Activated naive CD4-positive, alpha-beta T cell treated with anti-CD3 and anti-CD28 coated beads, Interleukin-2, amount 50 U/mL, for 24 hours (primary cell): ENCODE measurements around the gene QRFP.

Source experiments
- H3K27ac Mint-ChIP-seq: one replicate; pipeline ENCODE4 v1.8.0; 2021; ENCODE audit warnings: mild to moderate bottlenecking, mixed read lengths
- H3K27me3 Mint-ChIP-seq: one replicate; pipeline ENCODE4 v1.8.0; 2021; ENCODE audit warnings: mixed read lengths
- H3K36me3 Mint-ChIP-seq: one replicate; pipeline ENCODE4 v1.8.0; 2021; ENCODE audit warnings: mixed read lengths
- H3K4me1 Mint-ChIP-seq: one replicate; pipeline ENCODE4 v1.8.0; 2021; ENCODE audit warnings: mixed read lengths
- H3K4me3 Mint-ChIP-seq: one replicate; pipeline ENCODE4 v1.8.0; 2021; ENCODE audit warnings: mild to moderate bottlenecking, mixed read lengths
- H3K9me3 Mint-ChIP-seq: one replicate; pipeline ENCODE4 v1.8.0; 2021; ENCODE audit warnings: mixed read lengths

QRFP gene

DNA sequence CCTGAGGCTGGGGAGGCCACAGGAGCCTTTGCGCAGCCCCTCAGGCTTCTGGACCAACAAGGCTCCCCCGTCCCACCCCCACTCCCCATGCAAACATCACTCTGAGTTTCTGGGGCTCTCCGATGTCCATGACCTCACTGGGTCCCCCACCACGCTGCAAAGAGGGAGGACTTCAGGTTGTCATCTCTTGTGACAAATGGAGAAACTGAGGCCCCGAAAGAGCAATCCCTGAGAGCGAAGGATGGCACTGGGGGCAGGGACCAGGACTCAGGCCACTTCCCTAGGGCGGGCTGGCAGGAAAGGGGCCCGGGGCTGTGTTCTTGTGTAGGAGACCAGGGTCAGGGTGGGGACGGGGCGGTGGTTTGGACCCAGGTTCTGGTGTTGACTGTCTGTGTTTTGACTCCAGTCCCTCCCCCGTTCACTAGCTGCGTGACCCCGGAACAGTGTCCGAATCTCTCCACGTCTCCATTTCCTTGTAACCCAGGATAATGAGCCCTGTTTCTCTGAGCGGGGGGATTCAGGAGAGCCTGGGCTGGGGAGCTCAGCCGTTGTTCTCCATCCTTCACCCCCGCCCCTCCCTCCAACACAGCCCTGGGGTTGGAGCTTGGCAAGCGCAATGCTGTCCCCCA, 28.6 kb upstream of the QRFP start:
- Mint-ChIP-seq H3K9me3 (no peaks in the 10 kb centered on the region), H3K27me3 (no peaks in the 10 kb centered on the region), H3K4me1 (no peaks in the 10 kb centered on the region), H3K4me3 (no peak overlapping the region), H3K36me3 (no peaks in the 10 kb centered on the region), H3K27ac (no peak overlapping the region)

GRCh38 chr9:130924448-130924788, 27.8 kb upstream of the QRFP start:
- H3K9me3 Mint-ChIP-seq: no peaks in the 10 kb centered on the region
- no peak overlapping the region for H3K27ac Mint-ChIP-seq
- H3K4me1 Mint-ChIP-seq: no peaks in the 10 kb centered on the region
- no peaks in the 10 kb centered on the region for H3K36me3 Mint-ChIP-seq
- no peak overlapping the region for H3K4me3 Mint-ChIP-seq
- no peaks in the 10 kb centered on the region for H3K27me3 Mint-ChIP-seq

GRCh38 chr9:130923611-130924447, 27.2 kb upstream of the QRFP start:
- H3K27ac Mint-ChIP-seq: no peak overlapping the region
- H3K9me3 Mint-ChIP-seq: no peaks in the 10 kb centered on the region
- H3K36me3 Mint-ChIP-seq: no peaks in the 10 kb centered on the region
- H3K4me3 Mint-ChIP-seq: no peak overlapping the region
- H3K4me1 Mint-ChIP-seq: no peaks in the 10 kb centered on the region
- no peaks in the 10 kb centered on the region for H3K27me3 Mint-ChIP-seq

DNA sequence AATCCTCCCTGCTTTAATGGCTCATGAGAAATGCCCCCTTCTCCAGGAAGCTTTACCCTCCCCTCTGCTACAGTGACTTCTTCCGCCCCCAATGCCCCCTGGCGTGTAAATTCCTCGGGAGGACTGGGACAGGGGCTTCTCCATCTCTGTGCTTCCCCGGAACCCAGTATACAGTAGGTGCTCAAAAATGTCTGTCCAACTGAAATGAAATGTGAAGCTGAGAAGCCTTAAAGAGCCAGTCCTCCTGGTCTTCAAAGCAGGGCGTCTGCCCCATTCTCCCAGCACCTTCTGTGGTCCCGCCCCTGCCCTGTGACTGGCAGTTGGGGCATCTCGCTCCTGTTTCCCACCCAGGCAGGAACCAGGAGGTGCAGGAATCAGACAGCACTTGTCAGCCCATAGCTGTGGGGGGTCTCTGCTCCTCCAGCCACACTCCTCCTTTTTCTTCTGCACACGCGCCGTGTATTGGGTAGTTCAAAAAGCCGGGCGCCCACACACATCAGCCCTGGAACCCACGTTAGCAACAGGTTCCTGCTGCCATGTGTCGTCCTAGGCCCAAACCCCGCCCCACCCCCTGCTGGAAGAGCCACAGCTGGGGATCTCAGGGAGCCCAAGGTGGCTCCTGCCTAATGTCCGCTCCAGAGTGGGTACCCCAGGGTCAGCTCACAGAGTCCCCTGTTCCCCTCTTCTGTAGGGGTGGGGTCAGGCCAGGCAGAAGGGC, 26.4 kb upstream of the QRFP start:
- Mint-ChIP-seq H3K4me3 (no peak overlapping the region), H3K4me1 (no peaks in the 10 kb centered on the region), H3K9me3 (no peaks in the 10 kb centered on the region), H3K27me3 (no peaks in the 10 kb centered on the region), H3K36me3 (no peaks in the 10 kb centered on the region), H3K27ac (no peak overlapping the region)

DNA sequence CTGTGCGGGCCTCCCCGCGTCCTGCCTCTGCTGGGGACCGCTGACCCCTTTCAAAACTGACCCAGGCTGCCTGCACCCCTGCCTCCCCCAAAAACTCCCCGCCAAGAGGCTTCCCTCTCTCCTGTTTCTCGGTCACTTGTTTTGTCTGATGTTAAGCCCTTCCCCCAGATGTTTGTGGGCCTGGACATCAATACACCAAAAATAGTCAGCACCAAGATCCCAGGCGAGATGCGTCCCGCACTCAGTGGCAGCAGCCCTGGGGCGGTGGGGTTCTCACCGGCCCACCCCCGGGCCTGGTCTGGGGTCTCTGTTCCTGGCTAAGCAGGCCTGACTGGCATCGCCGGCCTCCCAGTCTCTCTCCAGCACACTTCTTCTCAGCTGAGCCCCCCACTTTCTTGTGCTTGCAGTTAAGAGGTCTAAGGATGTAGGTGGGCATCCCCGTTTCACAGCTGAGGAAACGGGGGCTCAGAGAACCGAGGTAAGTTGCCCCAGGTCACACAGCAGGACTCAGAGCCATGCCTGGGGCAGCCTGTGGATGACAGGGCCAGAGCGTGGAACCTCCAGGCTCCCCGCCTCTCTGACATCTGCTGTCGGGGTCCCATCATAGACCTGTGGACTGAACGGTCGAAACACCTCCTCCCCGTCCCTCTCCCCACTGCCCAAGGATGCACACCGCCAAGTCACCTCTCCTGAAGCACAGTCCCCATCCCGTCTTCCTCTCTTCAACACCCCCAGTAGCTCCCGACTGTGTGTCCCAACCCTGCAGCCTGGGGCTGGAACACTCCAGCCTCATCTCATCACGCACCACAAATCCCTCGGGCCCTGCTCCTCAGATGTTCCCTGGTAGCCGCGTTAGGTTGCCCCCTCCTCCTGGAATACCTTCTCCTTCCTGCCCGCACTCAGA, 25.6 kb upstream of the QRFP start:
- Mint-ChIP-seq H3K4me1 (no peaks in the 10 kb centered on the region), H3K27ac (no peak overlapping the region), H3K27me3 (no peaks in the 10 kb centered on the region), H3K36me3 (no peaks in the 10 kb centered on the region), H3K9me3 (no peaks in the 10 kb centered on the region), H3K4me3 (no peak overlapping the region)

GRCh38 chr9:130921300-130921988, 24.8 kb upstream of the QRFP start:
- Mint-ChIP-seq H3K27me3 (no peaks in the 10 kb centered on the region), H3K4me3 (no peak overlapping the region), H3K27ac (no peak overlapping the region), H3K9me3 (no peaks in the 10 kb centered on the region), H3K4me1 (no peaks in the 10 kb centered on the region), H3K36me3 (no peaks in the 10 kb centered on the region)

- no peak overlapping the region for H3K27ac Mint-ChIP-seq
- H3K36me3 Mint-ChIP-seq: no peaks in the 10 kb centered on the region
- H3K27me3 Mint-ChIP-seq: no peaks in the 10 kb centered on the region
- no peaks in the 10 kb centered on the region for H3K9me3 Mint-ChIP-seq
- H3K4me3 Mint-ChIP-seq: no peak overlapping the region
- H3K4me1 Mint-ChIP-seq: no peaks in the 10 kb centered on the region
These were observed 24.2 kb upstream of the QRFP start for GRCh38 chr9:130920762-130921299.

GRCh38 chr9:130920233-130920632, 23.6 kb upstream of the QRFP start:
- no peak overlapping the region for H3K27ac Mint-ChIP-seq
- no peak overlapping the region for H3K4me3 Mint-ChIP-seq
- no peaks in the 10 kb centered on the region for H3K27me3 Mint-ChIP-seq
- no peaks in the 10 kb centered on the region for H3K4me1 Mint-ChIP-seq
- H3K9me3 Mint-ChIP-seq: no peaks in the 10 kb centered on the region
- no peaks in the 10 kb centered on the region for H3K36me3 Mint-ChIP-seq

DNA sequence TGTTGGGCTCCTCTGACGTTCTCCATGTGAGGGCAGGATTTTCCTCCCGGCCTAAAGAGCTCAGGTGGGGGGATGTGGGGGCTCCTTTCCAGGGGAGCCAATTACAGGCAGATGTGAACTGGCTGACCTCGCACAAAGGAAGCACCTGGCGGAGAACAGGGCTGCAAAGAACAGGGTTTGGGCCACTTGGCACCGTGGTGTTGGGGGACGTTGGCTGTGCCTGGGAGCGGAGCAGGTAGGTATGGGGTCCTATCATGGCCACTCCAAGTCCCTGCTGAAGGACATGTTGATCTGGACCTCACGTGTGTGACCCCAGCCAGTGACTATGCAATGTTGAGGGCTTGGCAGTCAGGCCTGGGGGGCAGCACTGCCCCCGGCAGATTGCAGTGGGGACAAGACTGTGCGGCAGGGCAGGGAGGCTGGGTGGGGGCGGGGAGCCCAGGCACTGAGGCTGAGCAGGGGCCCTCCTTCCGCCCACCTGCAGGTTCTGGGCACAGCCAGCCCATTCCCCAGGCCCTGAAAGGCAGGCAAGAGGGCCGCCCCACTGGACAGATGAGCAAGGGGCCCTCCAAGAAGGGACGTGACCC, 23.0 kb upstream of the QRFP start:
- Mint-ChIP-seq H3K9me3 (no peaks in the 10 kb centered on the region), H3K36me3 (no peaks in the 10 kb centered on the region), H3K27ac (no peak overlapping the region), H3K27me3 (no peaks in the 10 kb centered on the region), H3K4me1 (no peaks in the 10 kb centered on the region), H3K4me3 (no peak overlapping the region)

DNA sequence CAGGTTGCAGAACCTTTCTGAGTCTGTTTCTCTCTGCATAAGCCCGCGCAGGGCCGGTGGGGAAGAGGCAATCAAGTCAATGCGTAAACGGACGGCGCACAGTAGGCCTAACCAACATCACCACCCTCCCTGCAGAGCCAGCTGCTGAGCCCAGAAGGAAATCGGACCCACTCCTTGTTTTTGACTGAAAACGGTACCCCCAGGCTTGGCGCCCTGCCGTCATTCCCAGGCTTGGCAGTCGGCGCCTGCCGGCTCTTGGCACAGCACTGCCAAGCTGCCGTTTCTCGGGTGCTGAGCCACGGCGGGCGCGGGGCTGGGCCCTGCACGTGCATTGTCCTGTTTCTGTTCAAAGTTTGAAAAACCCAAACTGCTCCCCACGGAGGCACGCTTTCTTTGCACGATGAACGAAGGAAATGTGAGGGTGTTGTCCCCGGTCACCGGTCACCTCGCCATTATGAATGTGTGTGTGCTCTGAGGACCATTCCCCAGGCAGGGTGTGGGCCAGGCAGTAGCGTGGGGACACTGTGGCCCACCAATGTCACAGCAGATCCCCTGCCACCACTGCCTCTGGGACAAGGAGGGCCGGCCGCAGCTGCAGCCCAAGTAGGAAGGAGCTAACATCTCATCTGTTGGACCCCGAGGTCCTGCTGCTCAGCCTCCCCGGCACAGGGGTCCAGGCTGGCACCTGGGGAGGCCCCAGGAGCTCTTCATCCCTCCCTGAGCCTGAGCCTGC, 22.4 kb upstream of the QRFP start:
- Mint-ChIP-seq H3K27ac (no peak overlapping the region), H3K27me3 (no peaks in the 10 kb centered on the region), H3K9me3 (no peaks in the 10 kb centered on the region), H3K4me1 (no peaks in the 10 kb centered on the region), H3K36me3 (no peaks in the 10 kb centered on the region), H3K4me3 (no peak overlapping the region)

- no peaks in the 10 kb centered on the region for H3K9me3 Mint-ChIP-seq
- no peak overlapping the region for H3K4me3 Mint-ChIP-seq
- H3K4me1 Mint-ChIP-seq: no peaks in the 10 kb centered on the region
- no peak overlapping the region for H3K27ac Mint-ChIP-seq
- H3K36me3 Mint-ChIP-seq: no peaks in the 10 kb centered on the region
- no peaks in the 10 kb centered on the region for H3K27me3 Mint-ChIP-seq
These were observed 21.7 kb upstream of the QRFP start for GRCh38 chr9:130918101-130918825.

- H3K27ac Mint-ChIP-seq: no peak overlapping the region
- no peaks in the 10 kb centered on the region for H3K4me1 Mint-ChIP-seq
- H3K4me3 Mint-ChIP-seq: no peak overlapping the region
- no peaks in the 10 kb centered on the region for H3K9me3 Mint-ChIP-seq
- no peaks in the 10 kb centered on the region for H3K27me3 Mint-ChIP-seq
- no peaks in the 10 kb centered on the region for H3K36me3 Mint-ChIP-seq
These were observed 20.8 kb upstream of the QRFP start for GRCh38 chr9:130917168-130917960.

DNA sequence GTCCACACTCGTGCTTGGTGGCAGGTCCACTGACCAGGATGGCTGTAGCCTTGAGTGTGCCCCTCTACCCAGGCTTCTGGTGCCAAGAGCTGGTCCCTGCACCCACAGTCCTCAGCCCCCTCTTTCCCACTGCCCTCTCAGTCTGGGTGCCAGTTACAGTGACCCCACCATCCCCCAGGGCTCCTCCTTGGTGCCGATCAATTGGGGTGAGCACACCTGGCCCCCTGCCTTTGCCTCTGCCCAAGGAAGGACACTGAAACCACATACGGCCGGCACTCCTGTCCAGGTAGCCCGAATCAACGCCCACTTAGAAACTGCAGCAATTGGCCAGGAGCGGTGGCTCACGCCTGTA, 18.5 kb upstream of the QRFP start:
- no peaks in the 10 kb centered on the region for H3K4me1 Mint-ChIP-seq
- no peaks in the 10 kb centered on the region for H3K9me3 Mint-ChIP-seq
- H3K36me3 Mint-ChIP-seq: no peaks in the 10 kb centered on the region
- no peaks in the 10 kb centered on the region for H3K27me3 Mint-ChIP-seq
- H3K27ac Mint-ChIP-seq: no peak overlapping the region
- H3K4me3 Mint-ChIP-seq: no peak overlapping the region
